KOPT-K1 (cell line): ENCODE results near the gene ARHGAP31.
"Not testable (repeated sequence)": the region's sequence is repeated elsewhere in the genome, so short reads cannot be mapped to it uniquely, and the experiment has no call there.

ENCODE experiments used
- H3K27ac ChIP-seq: fragments of 200-600 bp; sonication (generic); 2 replicates; pipeline ENCODE4 v1.5.1; 2016; ENCODE audit warnings: antibody characterized with exemption, mild to moderate bottlenecking, low read depth, low read length; ENCODE audit not compliant: poor library complexity, severe bottlenecking
- H3K36me3 ChIP-seq: fragments of 200-600 bp; sonication (generic); 2 replicates; pipeline ENCODE4 v1.5.1; 2017; ENCODE audit warnings: antibody characterized with exemption, mild to moderate bottlenecking, low read length, moderate library complexity; ENCODE audit not compliant: insufficient read depth
- H3K9me3 ChIP-seq: fragments of 200-600 bp; sonication (generic); 2 replicates; pipeline ENCODE4 v1.5.1; 2017; ENCODE audit warnings: antibody characterized with exemption, low read length, mild to moderate bottlenecking; ENCODE audit not compliant: insufficient read depth, poor library complexity, severe bottlenecking

The ARHGAP31 gene

DNA sequence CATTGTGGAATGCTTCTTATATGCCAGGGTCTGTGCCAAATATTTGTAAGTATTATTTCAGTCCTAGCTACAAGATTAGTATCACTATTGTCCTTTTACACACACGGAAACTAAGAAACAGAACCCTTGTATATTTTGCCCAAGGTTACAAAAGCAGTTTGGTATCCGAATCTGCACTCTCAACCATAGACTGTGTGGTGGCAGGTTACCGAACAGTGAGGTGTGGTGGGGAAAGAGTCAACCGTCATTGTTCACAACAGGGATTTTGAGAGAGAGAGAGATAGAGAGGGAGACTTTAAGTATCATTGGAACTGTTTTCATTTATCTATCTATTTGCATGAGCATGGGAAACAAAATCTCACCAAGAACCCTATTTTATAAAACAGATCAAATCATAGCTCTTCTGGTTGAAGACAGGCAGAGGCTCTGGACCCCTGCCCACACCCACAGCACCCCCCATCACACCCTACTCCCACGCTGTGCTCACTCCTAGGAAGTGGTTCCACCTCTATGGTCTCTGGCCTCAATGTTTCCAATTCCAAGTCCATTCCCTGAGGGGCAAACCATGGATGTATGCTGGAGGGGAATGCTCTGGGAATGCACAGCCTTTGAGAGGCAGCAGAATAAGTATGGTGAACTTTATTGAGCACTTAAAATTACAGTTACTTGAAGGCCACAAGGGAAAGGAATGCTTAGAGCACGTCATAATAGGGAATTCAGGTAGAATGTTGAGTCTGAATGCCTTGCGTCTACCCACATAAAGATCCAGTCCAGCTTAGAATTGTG lies 69.0 kb downstream of the ARHGAP31 start:
- Histone ChIP-seq H3K27ac (no peak overlapping the region), H3K9me3 (no peaks in the 10 kb centered on the region), H3K36me3 (no peaks in the 10 kb centered on the region)

DNA sequence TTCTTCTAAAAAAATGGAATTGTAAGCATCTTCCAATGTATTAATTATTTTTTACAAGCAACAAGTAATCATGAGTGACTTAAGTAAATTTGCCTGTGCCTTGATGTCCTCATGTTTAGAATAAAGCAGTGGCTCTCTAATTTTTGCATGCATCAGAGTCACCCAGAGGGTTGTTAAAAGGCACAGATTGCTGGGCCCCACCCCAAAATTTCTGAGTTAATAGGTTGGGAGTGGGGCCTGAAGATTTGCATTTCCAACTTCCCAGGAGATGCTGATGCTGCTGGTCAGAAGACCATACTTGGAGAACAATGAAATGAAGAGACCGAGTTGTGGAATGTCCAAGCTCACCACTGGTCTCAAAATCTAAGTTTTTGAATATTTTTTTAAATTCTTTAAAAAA lies 70.2 kb downstream of the ARHGAP31 start:
- no peaks in the 10 kb centered on the region for H3K36me3 ChIP-seq
- H3K9me3 ChIP-seq = no peaks in the 10 kb centered on the region
- no peak overlapping the region for H3K27ac ChIP-seq

DNA sequence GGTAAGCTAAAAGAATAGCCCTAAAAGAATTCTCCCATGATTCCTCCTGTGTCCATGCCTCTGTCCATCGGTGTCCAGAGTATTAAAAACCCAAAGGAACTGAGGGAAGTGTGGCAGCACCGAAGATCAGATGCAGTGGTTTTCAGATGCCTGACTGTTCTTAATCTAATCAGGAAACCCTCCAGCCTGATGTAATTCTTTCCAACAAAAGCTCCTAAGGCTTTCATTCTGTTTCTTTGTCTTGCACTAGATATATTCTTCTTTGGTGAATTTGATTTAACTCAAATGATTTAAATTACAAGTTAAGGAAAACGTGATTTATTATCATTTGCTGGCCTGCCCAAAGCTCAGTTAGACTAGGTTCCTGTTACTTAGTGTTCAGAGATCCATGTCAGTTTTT lies 71.2 kb downstream of the ARHGAP31 start:
- Histone ChIP-seq H3K36me3 (no peaks in the 10 kb centered on the region), H3K27ac (no peak overlapping the region), H3K9me3 (no peaks in the 10 kb centered on the region)

DNA sequence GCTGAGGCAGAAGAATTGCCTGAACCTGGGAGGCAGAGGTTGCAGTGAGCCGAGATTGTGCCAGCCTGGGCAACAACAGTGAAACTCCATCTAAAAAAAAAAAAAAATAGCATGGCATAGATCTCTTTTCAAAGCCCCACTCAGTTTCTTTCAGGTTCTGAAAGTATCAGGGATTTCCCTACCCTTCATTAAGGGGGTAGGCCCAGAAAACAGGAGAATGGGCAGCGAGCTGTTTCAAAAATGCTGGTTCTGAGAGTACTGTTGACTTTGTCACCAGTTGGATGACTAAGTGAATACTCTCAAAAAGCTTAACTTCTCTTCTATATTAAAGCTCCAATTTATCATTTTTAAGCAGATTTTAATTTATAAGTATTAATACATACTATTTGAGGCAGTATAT lies 72.8 kb downstream of the ARHGAP31 start:
- H3K36me3 ChIP-seq = no peaks in the 10 kb centered on the region
- H3K27ac ChIP-seq = no peak overlapping the region
- no peaks in the 10 kb centered on the region for H3K9me3 ChIP-seq

DNA sequence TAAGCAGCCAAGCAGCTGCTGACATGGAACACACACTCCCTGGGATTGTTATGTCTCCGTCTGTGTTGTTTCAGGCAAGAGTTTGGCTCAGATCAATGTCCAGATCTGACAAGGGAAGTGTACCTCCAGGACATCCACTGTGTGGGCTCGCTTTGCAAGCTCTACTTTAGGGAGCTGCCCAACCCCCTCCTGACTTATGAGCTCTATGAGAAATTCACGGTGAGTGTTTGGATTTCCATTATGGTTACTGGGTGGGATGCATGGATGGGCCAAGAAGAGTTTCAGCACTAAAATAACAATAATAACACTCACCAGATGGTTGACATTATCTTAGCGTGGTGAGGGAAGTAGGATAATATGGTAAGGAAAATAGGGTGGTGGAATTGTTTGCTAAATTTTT lies 74.1 kb downstream of the ARHGAP31 start:
- no peak overlapping the region for H3K27ac ChIP-seq
- no peaks in the 10 kb centered on the region for H3K9me3 ChIP-seq
- H3K36me3 ChIP-seq = no peaks in the 10 kb centered on the region

DNA sequence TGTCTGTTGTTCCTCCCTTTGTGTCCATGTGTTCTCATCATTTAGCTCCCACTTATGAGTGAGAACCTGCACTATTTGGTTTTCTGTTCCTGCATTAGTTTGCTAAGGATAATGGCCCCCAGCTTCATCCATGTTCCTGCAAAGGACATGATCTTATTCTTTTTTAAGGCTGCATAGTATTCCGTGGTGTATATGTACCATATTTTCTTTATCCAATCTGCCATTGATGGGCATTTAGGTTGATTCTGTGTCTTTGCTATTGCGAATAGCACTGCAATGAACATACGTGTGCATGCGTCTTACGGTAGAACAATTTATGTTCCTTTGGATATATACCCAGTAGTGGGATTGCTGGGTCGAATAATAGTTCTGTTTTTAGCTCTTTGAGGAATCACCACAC lies 77.6 kb downstream of the ARHGAP31 start:
- H3K9me3 ChIP-seq, H3K27ac ChIP-seq, H3K36me3 ChIP-seq: not testable (repeated sequence)

DNA sequence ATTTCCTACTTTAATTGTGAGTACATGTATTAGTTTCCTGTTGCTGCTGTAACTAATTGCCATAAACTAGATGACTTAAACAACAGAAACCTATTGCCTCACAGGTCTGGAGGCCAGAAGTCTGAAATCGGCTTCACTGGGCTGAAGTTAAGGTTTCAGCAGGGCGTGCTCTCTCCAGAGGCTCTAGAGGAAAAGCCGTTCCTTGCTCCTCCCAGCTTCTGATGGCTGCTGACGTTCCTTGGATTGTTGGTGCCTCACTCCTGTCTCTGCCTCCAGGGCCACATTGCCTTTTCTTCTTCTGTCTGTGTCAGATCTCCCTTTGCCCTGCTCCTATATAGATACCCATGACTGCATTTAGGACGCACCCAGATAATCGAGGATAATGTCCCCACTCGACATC lies 80.9 kb downstream of the ARHGAP31 start:
- H3K9me3 ChIP-seq = no peaks in the 10 kb centered on the region
- no peaks in the 10 kb centered on the region for H3K36me3 ChIP-seq
- H3K27ac ChIP-seq = no peak overlapping the region

DNA sequence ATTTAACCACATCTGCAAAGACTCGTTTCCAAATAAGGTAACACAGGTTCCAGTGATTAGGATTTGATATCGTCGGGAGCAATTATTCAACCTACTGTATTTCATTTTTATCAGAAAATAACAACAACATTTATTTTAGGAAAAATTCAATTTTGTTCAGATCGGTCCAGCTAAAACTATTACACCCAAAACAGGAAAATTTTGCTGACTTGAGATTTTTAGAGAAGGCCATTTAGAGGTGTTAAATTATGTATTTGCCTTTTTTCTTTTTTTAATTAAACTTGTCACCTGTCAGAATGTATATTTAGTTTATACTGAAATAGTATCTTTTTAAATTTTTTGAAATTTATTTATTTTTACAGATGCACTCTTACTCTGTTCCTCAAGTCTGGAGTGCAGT lies 81.3 kb downstream of the ARHGAP31 start:
- H3K27ac ChIP-seq = no peak overlapping the region
- no peaks in the 10 kb centered on the region for H3K36me3 ChIP-seq
- H3K9me3 ChIP-seq = no peaks in the 10 kb centered on the region

DNA sequence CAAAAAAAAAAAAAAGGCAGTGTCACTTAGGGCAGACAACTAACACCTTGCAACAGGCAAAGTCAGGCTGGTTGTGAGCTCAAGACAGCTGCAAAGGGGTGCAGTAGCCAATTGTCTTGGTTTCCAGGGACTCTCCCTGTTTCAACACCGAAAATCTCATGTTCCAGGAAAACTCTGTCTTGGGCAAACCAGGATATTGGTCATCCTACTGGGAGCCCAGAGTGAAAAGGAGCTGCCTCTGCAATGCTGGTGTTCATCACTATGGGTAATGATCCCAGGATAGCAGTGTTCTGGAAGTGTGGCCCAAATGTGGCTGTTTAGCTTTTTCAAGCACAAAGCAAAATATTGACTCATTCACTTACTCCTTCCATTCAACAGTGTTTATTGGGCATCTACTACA lies 82.6 kb downstream of the ARHGAP31 start:
- H3K27ac ChIP-seq = no peak overlapping the region
- H3K36me3 ChIP-seq = no peaks in the 10 kb centered on the region
- no peaks in the 10 kb centered on the region for H3K9me3 ChIP-seq

DNA sequence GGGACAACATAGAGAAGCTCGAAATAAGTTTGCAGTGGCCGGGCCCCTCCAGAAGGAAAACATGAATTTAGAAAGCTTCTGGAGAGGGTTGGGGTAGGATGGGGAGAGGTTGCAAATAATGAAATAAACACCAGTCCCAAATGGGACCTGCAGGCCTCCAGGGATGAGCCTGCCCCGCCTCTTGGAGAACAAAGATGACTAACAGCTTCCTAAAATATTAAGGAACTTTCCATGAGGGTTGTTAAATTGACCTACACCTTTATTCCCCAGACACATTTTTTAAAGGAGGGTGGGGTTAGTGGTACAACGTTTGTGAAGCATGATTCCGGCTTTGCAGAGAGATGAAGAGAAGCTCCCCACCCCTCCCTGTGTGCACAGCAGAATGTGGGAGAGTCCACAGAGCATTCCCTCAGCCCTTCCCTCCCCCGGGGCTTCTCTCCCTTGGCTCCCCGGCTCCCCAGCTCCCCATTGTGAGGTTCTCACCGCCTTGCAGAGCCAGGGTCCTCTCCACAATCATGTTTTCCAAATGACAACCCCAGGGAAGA lies 84.1 kb downstream of the ARHGAP31 start:
- Histone ChIP-seq H3K9me3 (no peaks in the 10 kb centered on the region), H3K36me3 (no peaks in the 10 kb centered on the region), H3K27ac (no peak overlapping the region)

DNA sequence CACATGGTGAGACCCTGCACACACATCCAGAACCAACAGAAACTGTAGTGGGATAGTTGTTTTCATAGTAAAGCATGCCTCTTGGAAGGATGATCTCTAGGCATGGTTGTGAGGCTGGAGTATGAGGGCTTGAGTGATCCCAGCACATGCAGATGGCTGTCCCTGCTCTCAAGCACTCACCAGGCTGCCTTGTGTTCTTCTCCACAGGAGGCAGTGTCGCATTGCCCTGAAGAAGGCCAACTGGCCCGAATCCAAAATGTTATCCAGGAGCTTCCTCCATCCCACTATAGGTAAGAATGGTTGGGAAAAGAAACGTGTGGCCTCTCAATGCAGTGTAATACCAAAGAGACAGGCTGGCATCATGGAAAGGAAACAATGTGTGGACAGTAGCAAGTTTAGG lies 86.5 kb downstream of the ARHGAP31 start:
- Histone ChIP-seq H3K36me3 (no peaks in the 10 kb centered on the region), H3K27ac (no peak overlapping the region), H3K9me3 (no peaks in the 10 kb centered on the region)

DNA sequence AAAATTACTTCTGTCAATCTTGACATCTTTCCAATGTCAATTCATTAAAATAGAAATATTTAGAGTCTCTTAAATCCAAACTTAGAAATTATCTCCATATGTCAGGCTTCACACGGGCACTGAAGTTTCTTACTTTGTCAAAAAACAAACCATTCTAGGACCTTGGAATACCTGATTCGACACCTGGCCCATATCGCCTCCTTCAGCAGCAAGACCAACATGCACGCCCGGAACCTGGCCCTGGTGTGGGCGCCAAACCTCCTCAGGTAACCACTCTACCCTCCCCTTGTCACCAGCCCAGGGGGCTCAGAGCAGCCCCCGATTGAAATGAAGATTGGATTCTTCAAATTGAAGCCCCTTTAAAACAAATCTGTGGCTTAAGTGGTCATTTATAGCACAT lies 88.0 kb downstream of the ARHGAP31 start:
- Histone ChIP-seq H3K36me3 (no peaks in the 10 kb centered on the region), H3K9me3 (no peaks in the 10 kb centered on the region), H3K27ac (no peak overlapping the region)

DNA sequence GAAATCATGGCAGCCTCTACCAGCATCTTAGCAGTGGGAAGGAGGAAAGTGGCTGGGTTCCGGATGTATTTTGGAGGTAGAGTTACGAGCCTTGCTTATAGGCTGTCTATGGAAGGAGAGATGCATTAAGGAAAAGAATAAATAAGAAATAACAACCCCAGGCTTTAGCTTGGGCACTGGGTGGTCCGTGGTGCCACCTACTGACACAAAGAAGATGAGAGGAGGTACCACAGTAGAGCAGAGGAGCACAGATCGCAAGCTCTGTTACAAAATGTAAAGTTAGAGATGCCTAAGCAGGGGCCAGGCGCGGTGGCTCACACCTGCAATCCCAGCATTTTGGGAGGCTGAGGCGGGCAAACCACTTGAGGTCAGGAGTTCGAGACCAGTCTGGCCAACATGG lies 94.4 kb downstream of the ARHGAP31 start:
- H3K36me3 ChIP-seq = no peaks in the 10 kb centered on the region
- H3K27ac ChIP-seq = no peak overlapping the region
- H3K9me3 ChIP-seq = no peaks in the 10 kb centered on the region

DNA sequence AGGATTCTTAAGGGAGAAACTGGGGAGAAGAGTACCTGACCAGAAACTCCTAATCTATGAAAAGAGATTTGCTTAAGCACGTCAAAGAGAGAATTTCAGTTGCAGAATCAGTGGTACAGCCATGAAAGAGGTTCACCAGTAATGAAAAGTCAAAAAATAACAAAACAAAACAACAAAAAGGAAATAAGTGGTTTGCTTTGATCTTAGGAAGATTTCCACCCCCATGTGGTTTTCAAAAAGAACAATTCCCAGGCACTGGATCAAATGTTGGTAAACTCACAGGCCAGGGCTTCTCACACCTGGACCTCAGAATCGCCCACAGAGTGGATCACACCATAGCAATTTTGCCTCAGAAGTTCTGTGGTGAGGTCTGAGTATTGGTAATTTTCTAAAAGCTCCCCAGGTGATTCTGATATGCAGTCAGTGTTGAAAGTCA lies 101.8 kb downstream of the ARHGAP31 start:
- Histone ChIP-seq H3K36me3 (no peaks in the 10 kb centered on the region), H3K27ac (no peak overlapping the region), H3K9me3 (no peaks in the 10 kb centered on the region)

DNA sequence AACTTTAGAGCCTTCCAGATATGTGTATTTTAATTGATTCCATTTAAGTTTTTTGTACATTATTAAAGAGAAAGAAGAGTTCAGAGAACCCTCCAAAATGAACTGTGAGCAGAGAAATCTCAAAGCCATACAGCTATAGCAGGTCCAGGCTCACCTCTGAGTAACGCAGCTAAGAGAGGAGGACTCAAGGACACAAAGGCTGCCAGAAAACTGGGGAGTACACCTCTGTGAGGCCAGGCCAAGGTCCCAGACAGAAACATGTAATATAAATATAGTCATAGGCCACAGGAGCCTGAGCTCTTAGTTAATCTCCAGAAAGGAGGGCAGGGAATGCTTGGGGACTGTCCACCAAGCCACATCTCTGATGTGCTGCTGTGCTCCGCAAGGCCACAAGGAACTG lies 102.7 kb downstream of the ARHGAP31 start:
- Histone ChIP-seq H3K9me3 (no peaks in the 10 kb centered on the region), H3K36me3 (no peaks in the 10 kb centered on the region), H3K27ac (no peak overlapping the region)

DNA sequence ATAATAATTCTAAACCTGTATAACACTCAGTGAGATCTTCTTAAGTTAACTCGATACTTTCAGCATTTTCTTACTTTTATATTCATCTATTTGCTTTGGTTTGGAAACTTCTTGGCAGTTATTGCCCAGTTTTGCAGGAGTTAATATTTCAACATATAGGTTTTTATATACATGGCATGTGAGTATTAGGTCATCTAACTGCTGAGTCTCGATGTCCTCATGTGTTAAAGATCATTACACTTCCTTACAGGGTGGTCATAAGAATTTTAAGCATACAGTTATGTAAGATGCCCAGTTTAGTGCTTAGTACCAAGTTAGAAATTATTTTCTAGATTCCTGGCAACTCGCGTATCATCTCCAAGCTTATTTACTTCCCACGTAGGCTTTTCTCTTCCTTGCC lies 106.3 kb downstream of the ARHGAP31 start:
- no peak overlapping the region for H3K27ac ChIP-seq
- H3K36me3 ChIP-seq = no peaks in the 10 kb centered on the region
- no peaks in the 10 kb centered on the region for H3K9me3 ChIP-seq
